ENCODE measurements around the gene NOB1.

DNA sequence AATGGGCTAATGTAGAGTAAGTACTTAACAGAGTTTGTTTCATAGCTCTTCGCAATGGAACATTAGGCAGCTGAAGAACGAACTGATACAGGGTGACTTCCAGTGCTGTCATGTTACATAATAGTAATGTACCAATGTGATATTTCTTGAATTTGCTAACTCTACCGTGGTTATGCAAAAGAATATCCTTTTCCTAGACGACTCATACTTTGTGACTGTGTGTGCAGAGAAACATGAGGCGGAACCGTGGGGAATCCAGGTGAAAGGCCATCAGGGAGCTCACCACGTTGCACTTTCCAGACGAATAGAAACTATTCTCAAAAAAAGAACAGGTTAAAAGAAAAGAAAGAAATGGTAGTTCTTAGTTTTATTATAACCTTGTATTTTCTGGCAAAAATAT is 13.2 kb downstream of the NOB1 start:
- no peak for TF ChIP-seq EZH2phosphoT487 (IDR thresholded peaks at IDR 0.05; ENCODE audit: borderline replicate concordance, low read length)
- TF ChIP-seq, protein P1, sequence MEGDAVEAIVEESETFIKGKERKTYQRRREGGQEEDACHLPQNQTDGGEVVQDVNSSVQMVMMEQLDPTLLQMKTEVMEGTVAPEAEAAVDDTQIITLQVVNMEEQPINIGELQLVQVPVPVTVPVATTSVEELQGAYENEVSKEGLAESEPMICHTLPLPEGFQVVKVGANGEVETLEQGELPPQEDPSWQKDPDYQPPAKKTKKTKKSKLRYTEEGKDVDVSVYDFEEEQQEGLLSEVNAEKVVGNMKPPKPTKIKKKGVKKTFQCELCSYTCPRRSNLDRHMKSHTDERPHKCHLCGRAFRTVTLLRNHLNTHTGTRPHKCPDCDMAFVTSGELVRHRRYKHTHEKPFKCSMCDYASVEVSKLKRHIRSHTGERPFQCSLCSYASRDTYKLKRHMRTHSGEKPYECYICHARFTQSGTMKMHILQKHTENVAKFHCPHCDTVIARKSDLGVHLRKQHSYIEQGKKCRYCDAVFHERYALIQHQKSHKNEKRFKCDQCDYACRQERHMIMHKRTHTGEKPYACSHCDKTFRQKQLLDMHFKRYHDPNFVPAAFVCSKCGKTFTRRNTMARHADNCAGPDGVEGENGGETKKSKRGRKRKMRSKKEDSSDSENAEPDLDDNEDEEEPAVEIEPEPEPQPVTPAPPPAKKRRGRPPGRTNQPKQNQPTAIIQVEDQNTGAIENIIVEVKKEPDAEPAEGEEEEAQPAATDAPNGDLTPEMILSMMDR (conservative IDR thresholded peaks at IDR 0.05; ENCODE audit: low read depth, low read length) = no peak

Measured in PC-3 (cell line).